ENCODE data around the gene TMEM145. TPM values are rescaled to one million over a fixed set of nuclear protein-coding genes. Genes with fewer than 3 reads are reported as not detected.

Gene TMEM145
- total RNA-seq, 1 experiment from 2014 or later = 4.9 TPM

DNA sequence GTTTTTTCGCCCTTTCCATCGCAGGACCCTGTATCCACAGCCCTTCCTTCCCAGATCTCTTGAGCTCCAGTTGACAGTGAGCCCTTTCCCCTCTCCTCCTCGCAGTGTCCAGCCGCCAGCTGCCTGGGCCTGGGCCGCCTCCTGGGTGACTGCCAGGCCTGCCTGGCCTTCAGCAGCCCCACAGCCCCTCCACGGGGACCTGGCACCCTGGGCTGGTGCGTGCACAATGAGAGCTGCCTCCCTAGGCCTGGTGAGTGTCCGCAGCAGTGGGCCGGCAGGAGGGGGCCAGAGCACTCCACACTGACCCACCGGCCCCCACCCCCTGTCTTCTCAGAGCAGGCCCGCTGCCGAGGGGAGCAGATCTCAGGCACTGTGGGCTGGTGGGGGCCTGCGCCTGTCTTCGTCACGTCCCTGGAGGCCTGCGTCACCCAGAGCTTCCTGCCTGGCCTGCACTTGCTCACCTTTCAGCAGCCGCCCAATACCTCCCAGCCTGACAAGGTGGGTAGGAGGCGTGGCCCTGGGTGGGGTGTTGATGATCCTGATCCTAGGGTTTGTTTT is 31.3 kb downstream of the TMEM145 start:
- TF ChIP-seq, protein P1, sequence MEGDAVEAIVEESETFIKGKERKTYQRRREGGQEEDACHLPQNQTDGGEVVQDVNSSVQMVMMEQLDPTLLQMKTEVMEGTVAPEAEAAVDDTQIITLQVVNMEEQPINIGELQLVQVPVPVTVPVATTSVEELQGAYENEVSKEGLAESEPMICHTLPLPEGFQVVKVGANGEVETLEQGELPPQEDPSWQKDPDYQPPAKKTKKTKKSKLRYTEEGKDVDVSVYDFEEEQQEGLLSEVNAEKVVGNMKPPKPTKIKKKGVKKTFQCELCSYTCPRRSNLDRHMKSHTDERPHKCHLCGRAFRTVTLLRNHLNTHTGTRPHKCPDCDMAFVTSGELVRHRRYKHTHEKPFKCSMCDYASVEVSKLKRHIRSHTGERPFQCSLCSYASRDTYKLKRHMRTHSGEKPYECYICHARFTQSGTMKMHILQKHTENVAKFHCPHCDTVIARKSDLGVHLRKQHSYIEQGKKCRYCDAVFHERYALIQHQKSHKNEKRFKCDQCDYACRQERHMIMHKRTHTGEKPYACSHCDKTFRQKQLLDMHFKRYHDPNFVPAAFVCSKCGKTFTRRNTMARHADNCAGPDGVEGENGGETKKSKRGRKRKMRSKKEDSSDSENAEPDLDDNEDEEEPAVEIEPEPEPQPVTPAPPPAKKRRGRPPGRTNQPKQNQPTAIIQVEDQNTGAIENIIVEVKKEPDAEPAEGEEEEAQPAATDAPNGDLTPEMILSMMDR (conservative IDR thresholded peaks at IDR 0.05; ENCODE audit: low read depth, low read length) = no peak
- TF ChIP-seq EZH2 (IDR thresholded peaks at IDR 0.05; ENCODE audit: borderline replicate concordance, low read depth, low read length, poor library complexity, severe bottlenecking) = no peak
- Histone ChIP-seq H3K27me3 (replicated peaks; ENCODE audit: insufficient read depth, low read depth, low read length, poor library complexity) (no peaks in the 10 kb centered on the region), H3K4me1 (ENCODE audit: insufficient read depth, low read length, poor library complexity, severe bottlenecking) (no peaks in the 10 kb centered on the region), H3K9me3 (ENCODE audit: low read depth, low read length, poor library complexity, severe bottlenecking) (no peaks in the 10 kb centered on the region), H3K4me3 (ENCODE audit: low read depth, low read length, poor library complexity, severe bottlenecking) (no peak overlapping the region), H3K36me3 (ENCODE audit: insufficient read depth, low read length, poor library complexity, severe bottlenecking) (peaks cover 5% of the 10 kb centered on the region), H3K27ac (ENCODE audit: low read depth, low read length, poor library complexity, severe bottlenecking) (no peak overlapping the region)
- intact Hi-C loops (cut with micrococcal nuclease; ENCODE audit: unreplicated experiment) = no loop called here
- DNase-seq (ENCODE audit: low spot score) = no peak
- BruUV-seq (replicated peaks) = no TSS peak
- ChIA-PET POLR2A (ENCODE audit: low non-redundant PET) (no interaction called here), CTCF (no interaction called here)

DNA sequence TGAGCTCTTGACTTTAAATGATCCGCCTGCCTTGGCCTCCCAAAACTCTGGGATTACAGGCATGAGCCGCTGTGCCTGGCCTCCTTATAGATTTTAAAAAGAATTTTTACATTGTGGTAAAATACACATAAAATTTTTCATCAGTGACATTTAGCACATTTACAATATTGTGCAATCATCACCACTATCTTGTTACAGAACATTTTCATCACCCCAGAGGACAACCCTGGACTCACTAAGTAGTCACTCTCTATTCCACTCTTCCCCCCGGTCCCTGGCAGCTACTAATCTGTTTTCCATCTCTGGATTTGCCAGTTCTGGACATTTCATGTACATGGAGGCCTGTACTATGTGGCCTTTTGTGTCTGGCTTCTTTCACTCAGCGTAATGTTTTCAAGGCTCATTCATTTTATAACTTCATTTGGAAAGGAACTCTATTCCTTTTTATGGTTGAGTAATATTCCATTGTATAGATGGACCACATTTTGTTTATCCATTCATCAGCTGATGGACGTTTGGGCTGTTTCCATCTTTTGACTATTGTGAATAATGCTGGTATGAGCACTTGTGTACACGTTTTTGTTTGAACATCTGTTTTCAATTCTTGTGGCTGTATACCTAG is 32.2 kb downstream of the TMEM145 start:
- no peaks in the 10 kb centered on the region for H3K9me3 ChIP-seq (ENCODE audit: low read depth, low read length, poor library complexity, severe bottlenecking)
- no peak overlapping the region for H3K4me3 ChIP-seq (ENCODE audit: low read depth, low read length, poor library complexity, severe bottlenecking)
- ChIA-PET CTCF (interaction anchor here (0.6 kb wide), 1 partner anchor 191 kb away, joined by 4 read pairs; no protein-coding TSS in a partner anchor), POLR2A (ENCODE audit: low non-redundant PET) (no interaction called here)
- no peak for DNase-seq (ENCODE audit: low spot score)
- no peak overlapping the region for H3K27ac ChIP-seq (ENCODE audit: low read depth, low read length, poor library complexity, severe bottlenecking)
- TF ChIP-seq EZH2 (IDR thresholded peaks at IDR 0.05; ENCODE audit: borderline replicate concordance, low read depth, low read length, poor library complexity, severe bottlenecking) = no peak
- TF ChIP-seq, protein P1 (conservative IDR thresholded peaks at IDR 0.05; ENCODE audit: low read depth, low read length) = no peak
- H3K4me1 ChIP-seq (ENCODE audit: insufficient read depth, low read length, poor library complexity, severe bottlenecking) = no peaks in the 10 kb centered on the region
- no TSS peak for BruUV-seq (replicated peaks)
- peaks cover 5% of the 10 kb centered on the region for H3K36me3 ChIP-seq (ENCODE audit: insufficient read depth, low read length, poor library complexity, severe bottlenecking)
- no peaks in the 10 kb centered on the region for H3K27me3 ChIP-seq (replicated peaks; ENCODE audit: insufficient read depth, low read depth, low read length, poor library complexity)
- intact Hi-C loops (cut with micrococcal nuclease; ENCODE audit: unreplicated experiment) = no loop called here

DNA sequence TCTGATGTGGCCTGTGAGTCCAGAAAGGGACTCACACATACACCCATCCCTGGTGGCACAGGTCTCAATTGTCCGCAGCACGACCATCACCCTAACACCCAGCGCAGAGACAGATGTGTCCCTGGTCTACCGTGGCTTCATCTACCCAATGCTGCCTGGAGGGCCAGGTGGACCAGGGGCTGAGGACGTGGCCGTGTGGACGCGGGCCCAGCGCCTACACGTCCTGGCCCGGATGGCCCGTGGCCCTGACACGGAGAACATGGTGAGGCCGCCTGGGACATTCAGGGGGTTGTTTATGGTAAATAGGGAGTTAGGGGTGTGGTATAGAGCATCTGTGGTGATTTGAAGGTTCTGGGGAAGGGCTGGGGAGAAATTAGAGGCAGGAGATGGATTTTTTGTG is 35.1 kb downstream of the TMEM145 start:
- TF ChIP-seq, protein P1 (conservative IDR thresholded peaks at IDR 0.05; ENCODE audit: low read depth, low read length) = no peak
- TF ChIP-seq EZH2 (IDR thresholded peaks at IDR 0.05; ENCODE audit: borderline replicate concordance, low read depth, low read length, poor library complexity, severe bottlenecking) = no peak
- no peak for DNase-seq (ENCODE audit: low spot score)
- POLR2A ChIA-PET (ENCODE audit: low non-redundant PET) = no interaction called here
- Histone ChIP-seq H3K4me1 (ENCODE audit: insufficient read depth, low read length, poor library complexity, severe bottlenecking) (no peaks in the 10 kb centered on the region), H3K27ac (ENCODE audit: low read depth, low read length, poor library complexity, severe bottlenecking) (no peak overlapping the region), H3K9me3 (ENCODE audit: low read depth, low read length, poor library complexity, severe bottlenecking) (no peaks in the 10 kb centered on the region), H3K36me3 (ENCODE audit: insufficient read depth, low read length, poor library complexity, severe bottlenecking) (peaks cover 5% of the 10 kb centered on the region), H3K4me3 (ENCODE audit: low read depth, low read length, poor library complexity, severe bottlenecking) (no peak overlapping the region), H3K27me3 (replicated peaks; ENCODE audit: insufficient read depth, low read depth, low read length, poor library complexity) (no peaks in the 10 kb centered on the region)
- CTCF ChIA-PET = no interaction called here
- no TSS peak for BruUV-seq (replicated peaks)
- intact Hi-C loops (cut with micrococcal nuclease; ENCODE audit: unreplicated experiment) = no loop called here

Measured in A673 (cell line).